Kidney (tissue), 14 donors: ENCODE measurements around the gene ZNF423. TPM values are rescaled to one million over a fixed set of nuclear protein-coding genes. Genes with fewer than 3 reads are reported as not detected.

Experiments
- DNase-seq, 5 donors: peaks; one replicate each; pipeline ENCODE4 v3.0.0-alpha.2; 2013 to 2020
- FAIRE-seq: peaks from 2 replicates; lab custom pipeline; 2012; peaks lifted over from hg19 to GRCh38; lab: Jason Lieb, UNC
- H3K27ac ChIP-seq, 2 donors: one replicate each; pipeline ENCODE4 v1.7.0; 2013; ENCODE audit warnings: low read depth in 2 of 2, low read length in 2 of 2, inconsistent platforms in 1 of 2
- H3K27me3 ChIP-seq: one replicate; pipeline ENCODE4 v1.7.1; 2013; ENCODE audit warnings: low read length, inconsistent platforms; ENCODE audit not compliant: control insufficient read depth, insufficient read depth
- H3K36me3 ChIP-seq, 3 donors: one replicate each; pipeline versions ENCODE4 v1.7.0 to v1.7.1; 2013; ENCODE audit warnings: low read length in 3 of 3, control low read depth in 1 of 3, inconsistent platforms in 1 of 3; ENCODE audit not compliant: insufficient read depth in 3 of 3, control insufficient read depth in 2 of 3
- H3K4me1 ChIP-seq, 3 donors: one replicate each; pipeline versions ENCODE4 v1.7.0 to v1.7.1; 2013; ENCODE audit warnings: low read length in 3 of 3, inconsistent platforms in 1 of 3, low read depth in 1 of 3; ENCODE audit not compliant: control insufficient read depth in 2 of 3, insufficient read depth in 2 of 3
- H3K4me3 ChIP-seq, 3 donors: one replicate each; pipeline versions ENCODE4 v1.7.0 to v1.8.1; 2013; ENCODE audit warnings: low read length in 3 of 3, control low read depth in 1 of 3, inconsistent platforms in 1 of 3
- H3K9ac ChIP-seq, 3 donors: one replicate each; pipeline versions ENCODE4 v1.7.0 to v1.7.1; 2013; ENCODE audit warnings: low read length in 3 of 3, control low read depth in 1 of 3, inconsistent platforms in 1 of 3
- H3K9me3 ChIP-seq, 3 donors: one replicate each; pipeline versions ENCODE4 v1.7.0 to v1.7.1; 2013; ENCODE audit warnings: low read length in 3 of 3, control low read depth in 1 of 3, inconsistent platforms in 1 of 3; ENCODE audit not compliant: control insufficient read depth in 2 of 3, insufficient read depth in 1 of 3
- intact Hi-C: fragments of 100-400 bp; cut with DNase I; formaldehyde crosslinking; loops from one replicate; pipeline ENCODE4 v1.11.1; 2022
- polyA plus RNA-seq: library from polyadenylated mRNA; stranded (reverse); fragments of 350-450 nt; fragmentation: Illumina TruSeq; extraction: RNeasy Lipid Tissue Mini Kit (QIAGEN cat#74804); gene quantifications from one replicate; pipeline ENCODE4 v1.2.3, GENCODE V29; 2014; ENCODE audit warnings: low read depth, low replicate concordance; ENCODE audit not compliant: insufficient read depth
- total RNA-seq: library from RNA; stranded (reverse); fragmentation: NEBNext Ultra II Directional; extraction: Animal tissue kit (Norgen Biotek cat#: 25700); gene quantifications from one replicate; pipeline ENCODE4 v1.2.1, GENCODE V29; 2021
- TF ChIP-seq, protein P1 (sequence below): IDR thresholded peaks from 3 replicates; pipeline ENCODE4 v1.5.1; 2012; ENCODE audit warnings: mild to moderate bottlenecking, moderate library complexity, borderline replicate concordance; ENCODE audit not compliant: insufficient read depth; ENCODE audit errors: extremely low read depth
- donor health status: control.
- donor health status: control.
- donor health status: control.
- donor health status: control.
- donor health status: control.
- donor health status: DM: yes; HTN: yes; CAD: no.
- donor health status: Normal renal cell carcinoma (clear cell type).

ZNF423 gene
- total and polyA plus RNA-seq, 2 donors from 2014 or later, result 2.0 to 8.4 TPM

DNA sequence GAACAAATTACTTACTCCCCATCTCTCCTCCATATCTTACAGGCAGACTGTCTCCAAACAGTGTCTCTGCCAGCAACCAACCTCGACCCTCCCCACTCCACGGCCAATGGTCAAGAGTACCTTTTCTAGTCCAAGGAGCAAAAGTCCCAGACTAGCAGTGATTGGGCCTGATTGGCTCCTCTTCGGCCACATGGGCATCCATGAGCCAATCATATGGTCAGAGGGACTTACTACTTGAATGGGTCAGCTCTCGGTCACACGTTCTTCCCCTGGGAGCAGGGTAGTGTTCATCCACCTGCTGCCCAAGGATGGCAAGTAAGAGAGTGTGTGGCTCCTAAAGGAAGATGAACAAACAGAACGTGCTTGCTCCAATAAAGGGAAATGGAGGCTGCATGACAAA, 397.7 kb downstream of the ZNF423 start:
- Histone ChIP-seq H3K9me3 (no peaks in the 10 kb centered on the region), H3K27me3 (no peaks in the 10 kb centered on the region), H3K4me3 (no peak overlapping the region), H3K9ac (no peak overlapping the region), H3K27ac (no peak overlapping the region), H3K4me1 (no peaks in the 10 kb centered on the region), H3K36me3 (no peaks in the 10 kb centered on the region)
- FAIRE-seq (no peak), DNase-seq (peak in 2 of 5 donors; percentile 6 to 24)
- TF ChIP-seq, protein P1, sequence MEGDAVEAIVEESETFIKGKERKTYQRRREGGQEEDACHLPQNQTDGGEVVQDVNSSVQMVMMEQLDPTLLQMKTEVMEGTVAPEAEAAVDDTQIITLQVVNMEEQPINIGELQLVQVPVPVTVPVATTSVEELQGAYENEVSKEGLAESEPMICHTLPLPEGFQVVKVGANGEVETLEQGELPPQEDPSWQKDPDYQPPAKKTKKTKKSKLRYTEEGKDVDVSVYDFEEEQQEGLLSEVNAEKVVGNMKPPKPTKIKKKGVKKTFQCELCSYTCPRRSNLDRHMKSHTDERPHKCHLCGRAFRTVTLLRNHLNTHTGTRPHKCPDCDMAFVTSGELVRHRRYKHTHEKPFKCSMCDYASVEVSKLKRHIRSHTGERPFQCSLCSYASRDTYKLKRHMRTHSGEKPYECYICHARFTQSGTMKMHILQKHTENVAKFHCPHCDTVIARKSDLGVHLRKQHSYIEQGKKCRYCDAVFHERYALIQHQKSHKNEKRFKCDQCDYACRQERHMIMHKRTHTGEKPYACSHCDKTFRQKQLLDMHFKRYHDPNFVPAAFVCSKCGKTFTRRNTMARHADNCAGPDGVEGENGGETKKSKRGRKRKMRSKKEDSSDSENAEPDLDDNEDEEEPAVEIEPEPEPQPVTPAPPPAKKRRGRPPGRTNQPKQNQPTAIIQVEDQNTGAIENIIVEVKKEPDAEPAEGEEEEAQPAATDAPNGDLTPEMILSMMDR, result no peak
- intact Hi-C loops, result no loop called here

DNA sequence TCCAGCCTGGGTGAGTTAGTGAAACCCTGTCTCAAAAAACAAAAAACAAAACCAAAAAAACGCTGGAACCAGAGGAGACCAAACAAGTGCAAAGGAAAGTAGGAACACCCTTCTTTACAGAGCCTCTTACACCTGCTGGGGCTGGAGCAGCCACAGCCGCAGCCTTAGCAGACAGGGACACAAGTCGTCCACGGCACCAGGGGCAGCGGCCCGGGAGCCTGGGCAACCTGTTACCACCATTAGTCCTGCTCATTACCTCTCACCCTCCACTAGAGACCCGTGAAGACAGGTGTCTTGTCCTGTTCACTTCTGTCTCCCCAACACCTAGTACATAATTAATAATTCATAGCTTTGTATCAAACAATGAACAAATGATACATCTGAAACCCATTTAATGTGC, 398.7 kb downstream of the ZNF423 start:
- TF ChIP-seq, protein P1, result no peak
- Histone ChIP-seq H3K9me3 (no peaks in the 10 kb centered on the region), H3K4me1 (no peaks in the 10 kb centered on the region), H3K27ac (no peak overlapping the region), H3K36me3 (no peaks in the 10 kb centered on the region), H3K4me3 (no peak overlapping the region), H3K27me3 (no peaks in the 10 kb centered on the region), H3K9ac (no peak overlapping the region)
- intact Hi-C loops, result no loop called here
- no peak for FAIRE-seq
- DNase-seq, result peak in 1 of 5 donors; percentile 3

DNA sequence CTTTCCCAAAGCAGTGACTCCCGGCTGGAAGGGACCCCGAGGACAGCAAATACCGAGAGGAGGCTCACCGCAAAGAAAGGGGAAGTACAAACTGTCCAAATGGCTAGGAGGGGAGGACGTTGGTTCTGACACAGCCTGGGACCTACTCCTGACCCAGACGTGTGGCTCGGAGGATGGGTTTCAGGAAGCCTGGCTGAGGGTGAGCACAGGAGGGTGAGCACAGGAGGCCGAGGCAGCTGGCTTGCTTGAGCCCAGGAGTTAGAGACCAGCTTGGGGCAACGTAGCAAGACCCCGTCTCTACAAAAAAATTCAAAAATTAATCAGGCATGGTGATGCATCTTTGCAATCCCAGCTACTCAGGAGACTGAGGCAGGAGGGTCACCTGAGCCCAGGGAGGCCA, 399.1 kb downstream of the ZNF423 start:
- Histone ChIP-seq H3K36me3 (no peaks in the 10 kb centered on the region), H3K4me3 (no peak overlapping the region), H3K4me1 (no peaks in the 10 kb centered on the region), H3K27me3 (no peaks in the 10 kb centered on the region), H3K27ac (no peak overlapping the region), H3K9me3 (no peaks in the 10 kb centered on the region), H3K9ac (no peak overlapping the region)
- peak in 1 of 5 donors; percentile 24 for DNase-seq
- TF ChIP-seq, protein P1, result no peak
- no peak for FAIRE-seq
- intact Hi-C loops, result no loop called here
